Common myeloid progenitor, CD34-positive (primary cell): ENCODE data around the gene ZNF813.
"Not testable (repeated sequence)": the region's sequence is repeated elsewhere in the genome, so short reads cannot be mapped to it uniquely, and the experiment has no call there.

ENCODE experiments used
- CTCF ChIA-PET: fragments of 350-600 bp; sonication (Branson Sonifier 250); formaldehyde crosslinking; loops from one replicate; lab custom pipeline; 2021; ENCODE audit warnings: antibody characterized with exemption; lab: Charles Lee
- POLR2A ChIA-PET: fragments of 350-600 bp; sonication (Branson Sonifier 250); formaldehyde crosslinking; loops from one replicate; lab custom pipeline; 2021; ENCODE audit warnings: antibody characterized with exemption; lab: Charles Lee
- DNase-seq, 3 donors: peaks; one replicate each; pipeline versions ENCODE4 v3.0.0 to v3.0.0-alpha.2; 2013
- H3K27ac ChIP-seq, 2 experiments: 1 replicate in 1 of 2; 2 replicates in 1 of 2; pipeline ENCODE4 v1.7.0; 2013; ENCODE audit warnings: inconsistent platforms in 2 of 2, low read length in 2 of 2, mild to moderate bottlenecking in 2 of 2, low read depth in 1 of 2, moderate library complexity in 1 of 2; ENCODE audit not compliant: severe bottlenecking in 2 of 2, insufficient read depth in 1 of 2, poor library complexity in 1 of 2
- H3K27me3 ChIP-seq, 5 experiments: replicated peaks in 2 of 5; 1 replicate in 3 of 5; 2 replicates in 2 of 5; pipeline versions ENCODE4 v1.6.1 to v1.7.0; 2013; ENCODE audit warnings: low read length in 4 of 5, mild to moderate bottlenecking in 2 of 5, moderate library complexity in 2 of 5, inconsistent platforms in 1 of 5; ENCODE audit not compliant: insufficient read depth in 5 of 5, control insufficient read depth in 4 of 5
- H3K36me3 ChIP-seq, 4 experiments: 1 replicate in 2 of 4; 2 replicates in 2 of 4; pipeline versions ENCODE4 v1.6.1 to v1.7.0; 2013; ENCODE audit warnings: low read length in 3 of 4, control low read depth in 1 of 4, mild to moderate bottlenecking in 1 of 4; ENCODE audit not compliant: control insufficient read depth in 4 of 4, insufficient read depth in 4 of 4
- H3K4me1 ChIP-seq, 4 experiments: 1 replicate in 3 of 4; 2 replicates in 1 of 4; pipeline versions ENCODE4 v1.6.1 to v1.7.1; 2013; ENCODE audit warnings: low read length in 3 of 4, mild to moderate bottlenecking in 3 of 4, control low read depth in 1 of 4, inconsistent platforms in 1 of 4, moderate library complexity in 1 of 4; ENCODE audit not compliant: control insufficient read depth in 4 of 4, insufficient read depth in 4 of 4; ENCODE audit errors: control extremely low read depth in 1 of 4
- H3K4me3 ChIP-seq, 7 experiments: 1 replicate in 4 of 7; 2 replicates in 3 of 7; pipeline versions ENCODE4 v1.5.1 to v1.7.0; 2013; ENCODE audit warnings: mild to moderate bottlenecking in 7 of 7, low read length in 6 of 7, moderate library complexity in 6 of 7, inconsistent platforms in 2 of 7, low read depth in 2 of 7, control low read depth in 1 of 7; ENCODE audit not compliant: insufficient read depth in 4 of 7, control insufficient read depth in 1 of 7; ENCODE audit errors: extremely low read depth in 1 of 7
- H3K9me3 ChIP-seq, 5 experiments: 1 replicate in 4 of 5; 2 replicates in 1 of 5; pipeline versions ENCODE4 v1.6.1 to v1.7.1; 2013; ENCODE audit warnings: low read length in 4 of 5, mild to moderate bottlenecking in 2 of 5, inconsistent platforms in 1 of 5, low read depth in 1 of 5, moderate library complexity in 1 of 5; ENCODE audit not compliant: control insufficient read depth in 4 of 5, insufficient read depth in 2 of 5; ENCODE audit errors: control extremely low read depth in 1 of 5
- WGBS: methylation state at CpG from one replicate; pipeline ENCODE4 v1.1.5; 2013; ENCODE audit not compliant: insufficient coverage; 5-methylcytosine and 5-hydroxymethylcytosine counted together

Gene ZNF813

GRCh38 chr19:53509443-53509842, 41.9 kb downstream of the ZNF813 start:
- WGBS, result 92% methylated on average over 1 of the region's 3 CpGs
- Histone ChIP-seq H3K9me3 (no peaks in the 10 kb centered on the region), H3K27me3 (peaks cover 0 to 4% (median 2%) of the 10 kb centered on the region in 5 experiments), H3K27ac (no peak overlapping the region), H3K4me1 (no peaks in the 10 kb centered on the region), H3K4me3 (no peak overlapping the region), H3K36me3 (no peaks in the 10 kb centered on the region)
- no peak for DNase-seq
- CTCF ChIA-PET, result interaction anchor here (1.8 kb wide), 1 partner anchor 84 kb away, joined by 5 read pairs; no protein-coding TSS in a partner anchor
- POLR2A ChIA-PET, result no interaction called here

- Histone ChIP-seq H3K9me3 (no peaks in the 10 kb centered on the region), H3K27me3 (peaks cover 0 to 4% (median under 1%) of the 10 kb centered on the region in 5 experiments), H3K4me3 (no peak overlapping the region), H3K27ac (no peak overlapping the region), H3K4me1 (no peaks in the 10 kb centered on the region), H3K36me3 (no peaks in the 10 kb centered on the region)
- CTCF ChIA-PET, result interaction anchor here (1.1 to 1.8 kb wide), 2 partner anchors 27 to 85 kb away, joined by 3 to 5 read pairs; no protein-coding TSS in a partner anchor
- POLR2A ChIA-PET, result interaction anchor here (0.6 kb wide), 1 partner anchor 27 kb away, joined by 3 read pairs; no protein-coding TSS in a partner anchor
- no peak for DNase-seq
- WGBS, result 92% methylated on average over 4 of the region's 5 CpGs
These were observed 42.3 kb downstream of the ZNF813 start for GRCh38 chr19:53509845-53510244.

GRCh38 chr19:53511357-53511756, 43.8 kb downstream of the ZNF813 start:
- ChIA-PET POLR2A (no interaction called here), CTCF (interaction anchor here (1.2 kb wide), 1 partner anchor 86 kb away, joined by 4 read pairs; no protein-coding TSS in a partner anchor)
- H3K4me3 ChIP-seq, result no peak overlapping the region
- no CpG with 5 or more reads among the region's 2 CpGs for WGBS
- no peaks in the 10 kb centered on the region for H3K9me3 ChIP-seq
- no peaks in the 10 kb centered on the region for H3K4me1 ChIP-seq
- peaks cover 0 to 4% (median 0%) of the 10 kb centered on the region in 5 experiments for H3K27me3 ChIP-seq
- no peak for DNase-seq
- H3K36me3 ChIP-seq, result no peaks in the 10 kb centered on the region
- no peak overlapping the region for H3K27ac ChIP-seq

DNA sequence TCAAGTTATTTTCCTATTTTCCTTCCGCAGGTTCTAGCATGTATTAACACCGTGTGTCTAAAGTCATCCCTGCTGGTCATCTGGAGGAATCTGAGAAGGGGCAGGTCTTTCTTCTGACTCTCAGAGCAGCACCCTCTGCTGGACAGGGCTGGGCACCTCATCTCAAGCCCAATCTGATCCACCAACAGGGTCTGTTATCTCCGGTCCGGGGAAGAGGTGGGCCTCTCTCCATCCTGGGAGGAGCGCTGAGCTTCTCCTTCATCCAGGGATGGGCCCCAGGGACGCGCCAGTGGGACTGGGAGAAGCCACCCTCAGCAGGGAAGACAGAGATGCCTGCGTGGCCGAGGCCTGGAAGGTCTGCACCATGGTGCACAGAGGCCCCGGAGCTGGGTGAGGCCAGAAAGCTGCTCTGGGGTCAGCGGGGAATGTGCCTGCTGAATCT, 44.4 kb downstream of the ZNF813 start:
- H3K4me3 ChIP-seq, result no peak overlapping the region
- POLR2A ChIA-PET, result no interaction called here
- H3K27ac ChIP-seq, result no peak overlapping the region
- 29% methylated on average over 9 of the region's 11 CpGs for WGBS
- H3K36me3 ChIP-seq, result no peaks in the 10 kb centered on the region
- CTCF ChIA-PET, result interaction anchor here (0.7 to 1.2 kb wide), 2 partner anchors 9 to 87 kb away, joined by 4 read pairs; no protein-coding TSS in a partner anchor
- no peaks in the 10 kb centered on the region for H3K9me3 ChIP-seq
- peak; percentile 77 to 88 (median 85) for DNase-seq
- no peaks in the 10 kb centered on the region for H3K4me1 ChIP-seq
- H3K27me3 ChIP-seq, result peaks cover 0 to 4% (median 0%) of the 10 kb centered on the region in 5 experiments

DNA sequence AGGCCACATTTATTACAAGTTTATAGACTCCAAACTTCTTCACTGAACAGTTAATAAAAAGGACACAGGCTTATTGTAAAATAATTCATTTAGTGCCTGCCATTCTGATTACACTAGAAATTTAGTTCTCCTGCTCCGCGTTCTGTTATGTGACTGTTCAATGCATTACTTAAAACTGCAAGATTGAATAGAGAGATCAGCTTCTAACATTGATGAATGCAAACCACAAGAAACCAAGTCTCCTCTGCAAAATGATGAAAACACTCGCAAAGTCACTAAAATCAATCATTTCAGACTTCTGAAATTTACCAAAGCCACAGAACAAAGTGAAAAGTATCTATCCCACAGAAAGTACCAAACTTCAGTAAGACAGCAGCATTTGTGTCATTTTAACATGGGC, 47.5 kb downstream of the ZNF813 start:
- H3K9me3 ChIP-seq, H3K27me3 ChIP-seq, POLR2A ChIA-PET, H3K36me3 ChIP-seq, H3K4me1 ChIP-seq, H3K27ac ChIP-seq, CTCF ChIA-PET, DNase-seq, H3K4me3 ChIP-seq: not testable (repeated sequence)
- 100% methylated on average over 2 of the region's 3 CpGs for WGBS

DNA sequence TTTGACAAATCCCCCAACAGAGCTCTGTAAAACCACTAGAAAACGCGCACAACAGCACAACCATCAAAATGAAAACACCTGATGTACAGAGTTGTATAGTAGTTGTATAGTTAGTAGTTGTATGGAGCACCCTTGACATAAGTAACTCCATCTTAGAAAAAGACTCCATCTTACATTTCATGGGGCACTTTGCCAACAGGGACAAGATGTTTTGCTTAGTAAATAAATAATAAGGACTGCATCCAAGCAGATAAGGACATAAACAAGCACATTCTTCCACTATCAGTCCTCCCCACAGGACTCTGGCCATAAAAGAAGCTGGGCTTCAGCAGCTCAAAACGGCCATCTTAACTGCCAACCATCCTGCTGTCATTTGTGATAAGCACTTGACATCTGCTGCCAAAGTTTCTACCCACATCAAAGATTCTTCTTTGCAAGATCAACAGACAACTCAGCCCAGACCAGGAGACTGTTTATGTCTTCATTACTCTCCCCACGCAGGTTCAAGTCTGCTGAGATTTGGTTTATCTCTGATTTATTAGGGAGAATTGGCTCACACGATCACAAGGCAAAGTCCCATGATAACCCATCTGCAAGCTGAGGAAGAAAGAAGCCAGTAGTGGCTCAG, 49.7 kb downstream of the ZNF813 start:
- Histone ChIP-seq H3K4me3 (no peak overlapping the region), H3K9me3 (peaks cover 0 to 7% (median 0%) of the 10 kb centered on the region in 5 experiments), H3K27ac (no peak overlapping the region), H3K27me3 (no peaks in the 10 kb centered on the region), H3K4me1 (peaks cover 0 to 18% (median 14%) of the 10 kb centered on the region in 4 experiments), H3K36me3 (no peaks in the 10 kb centered on the region)
- ChIA-PET CTCF (no interaction called here), POLR2A (no interaction called here)
- 82% methylated on average over 2 of the region's 5 CpGs for WGBS
- DNase-seq, result peak; percentile 38 to 79 (median 54)

GRCh38 chr19:53518121-53518520, 50.6 kb downstream of the ZNF813 start:
- POLR2A ChIA-PET, result interaction anchor here (0.6 kb wide), 1 partner anchor 598 kb away, joined by 3 read pairs; the partner anchor contains the start of genes PRPF31 and TFPT
- H3K27ac ChIP-seq, result no peak overlapping the region
- H3K4me3 ChIP-seq, result no peak overlapping the region
- H3K4me1 ChIP-seq, result peaks cover 0 to 18% (median 14%) of the 10 kb centered on the region in 4 experiments
- no peaks in the 10 kb centered on the region for H3K36me3 ChIP-seq
- DNase-seq, result no peak
- CTCF ChIA-PET, result no interaction called here
- no peaks in the 10 kb centered on the region for H3K27me3 ChIP-seq
- 98% methylated on average over 4 of the region's 4 CpGs for WGBS
- peaks cover 0 to 7% (median 0%) of the 10 kb centered on the region in 5 experiments for H3K9me3 ChIP-seq
